Keratinocyte (primary cell): Measurements from ENCODE around the gene CSRNP2. TPM values are rescaled to one million over a fixed set of nuclear protein-coding genes. Genes with fewer than 3 reads are reported as not detected.

ENCODE experiments used
- DNase-seq: peaks from one replicate; pipeline ENCODE4 v3.0.0-alpha.2; 2011; ENCODE audit warnings: low read depth, missing footprints, low spot score
- FAIRE-seq: peaks from 2 replicates; lab custom pipeline; 2011; peaks lifted over from hg19 to GRCh38; lab: Jason Lieb, UNC
- H2AFZ ChIP-seq: 2 replicates; pipeline ENCODE4 v1.6.0; 2012; ENCODE audit warnings: low read length, control low read depth, inconsistent platforms; ENCODE audit not compliant: control insufficient read depth
- H3K27ac ChIP-seq: 2 replicates; pipeline ENCODE4 v1.5.1; 2011; ENCODE audit warnings: low read length; ENCODE audit not compliant: control insufficient read depth, insufficient read depth
- H3K27me3 ChIP-seq: 3 replicates; pipeline ENCODE4 v1.6.0; 2011; ENCODE audit warnings: low read length; ENCODE audit not compliant: control insufficient read depth, insufficient read depth; ENCODE audit errors: extremely low read depth
- H3K36me3 ChIP-seq, 2 experiments: 2 replicates in 1 of 2; 3 replicates in 1 of 2; pipeline ENCODE4 v1.5.1; 2011; ENCODE audit warnings: low read length in 2 of 2, mild to moderate bottlenecking in 1 of 2; ENCODE audit not compliant: control insufficient read depth in 2 of 2, insufficient read depth in 2 of 2; ENCODE audit errors: extremely low read depth in 1 of 2
- H3K4me1 ChIP-seq: 3 replicates; pipeline ENCODE4 v1.5.1; 2011; ENCODE audit warnings: low read length; ENCODE audit not compliant: control insufficient read depth, insufficient read depth; ENCODE audit errors: extremely low read depth
- H3K4me2 ChIP-seq: 3 replicates; pipeline ENCODE4 v1.6.0; 2011; ENCODE audit warnings: low read depth, low read length; ENCODE audit not compliant: control insufficient read depth, insufficient read depth; ENCODE audit errors: extremely low read depth
- H3K4me3 ChIP-seq, 3 experiments: fragments of 200-600 bp in 1 of 3; sonication (generic) in 1 of 3; 2 replicates in 2 of 3; 3 replicates in 1 of 3; pipeline ENCODE4 v1.5.1; 2011 to 2016; ENCODE audit warnings: low read length in 3 of 3, mild to moderate bottlenecking in 3 of 3, control low read depth in 2 of 3, inconsistent platforms in 1 of 3, low read depth in 1 of 3, mixed read lengths in 1 of 3, mixed run types in 1 of 3, moderate library complexity in 1 of 3; ENCODE audit not compliant: control insufficient read depth in 2 of 3, insufficient read depth in 2 of 3; ENCODE audit errors: extremely low read depth in 1 of 3
- H3K79me2 ChIP-seq: 2 replicates; pipeline ENCODE4 v1.6.0; 2012; ENCODE audit warnings: low read length; ENCODE audit not compliant: control insufficient read depth, insufficient read depth
- H3K9ac ChIP-seq: 3 replicates; pipeline ENCODE4 v1.6.0; 2011; ENCODE audit warnings: low read length; ENCODE audit not compliant: control insufficient read depth, insufficient read depth; ENCODE audit errors: extremely low read depth
- H3K9me1 ChIP-seq: 3 replicates; pipeline ENCODE4 v1.6.0; 2011; ENCODE audit warnings: low read length; ENCODE audit not compliant: control insufficient read depth, insufficient read depth; ENCODE audit errors: extremely low read depth
- H3K9me3 ChIP-seq: 2 replicates; pipeline ENCODE4 v1.5.1; 2012; ENCODE audit warnings: low read depth, low read length; ENCODE audit not compliant: control insufficient read depth
- H4K20me1 ChIP-seq: 3 replicates; pipeline ENCODE4 v1.6.0; 2011; ENCODE audit warnings: low read length; ENCODE audit not compliant: control insufficient read depth, insufficient read depth; ENCODE audit errors: extremely low read depth
- EZH2 ChIP-seq: IDR thresholded peaks from one replicate; pipeline ENCODE4 v1.6.1; 2012; ENCODE audit warnings: inconsistent platforms, mild to moderate bottlenecking, low read length, moderate library complexity
- dilution Hi-C: fragments of 300-500 bp; cut with MboI; formaldehyde crosslinking; loops from one replicate; pipeline ENCODE4 v1.7.0; 2020; ENCODE audit warnings: low sequenced_read_pairs; ENCODE audit not compliant: extremely low pct_ligation_motif_present
- polyA plus RNA-seq, 5 experiments: library from polyadenylated mRNA; depleted of rRNA in 3 of 5; stranded (reverse) in 3 of 5; stranded (forward) in 1 of 5; unstranded in 1 of 5; fragments of >200 nt; gene quantifications; 1 replicate in 1 of 5; 2 replicates in 3 of 5; 3 replicates in 1 of 5; pipeline versions ENCODE4 v1.2.1 to v1.2.3, GENCODE V29; 2011 to 2012; ENCODE audit warnings: missing spikeins in 2 of 5, low read depth in 1 of 5, low replicate concordance in 1 of 5
- TF ChIP-seq, protein P1 (sequence below), 3 experiments: IDR thresholded peaks in 1 of 3; conservative IDR thresholded peaks in 1 of 3; optimal IDR thresholded peaks in 1 of 3; 2 replicates in 2 of 3; 3 replicates in 1 of 3; pipeline versions ENCODE3 to v1.5.1; 2011; ENCODE audit warnings: low read length in 3 of 3, mild to moderate bottlenecking in 3 of 3, moderate library complexity in 2 of 3, control low read depth in 1 of 3, inconsistent platforms in 1 of 3; ENCODE audit not compliant: insufficient read depth in 2 of 3; ENCODE audit errors: extremely low read depth in 1 of 3

The CSRNP2 gene
- polyA plus RNA-seq, 1 donor (not counting 4 experiments of a cell fraction or from before 2014, with no cell fraction given), result 18.4 TPM

DNA sequence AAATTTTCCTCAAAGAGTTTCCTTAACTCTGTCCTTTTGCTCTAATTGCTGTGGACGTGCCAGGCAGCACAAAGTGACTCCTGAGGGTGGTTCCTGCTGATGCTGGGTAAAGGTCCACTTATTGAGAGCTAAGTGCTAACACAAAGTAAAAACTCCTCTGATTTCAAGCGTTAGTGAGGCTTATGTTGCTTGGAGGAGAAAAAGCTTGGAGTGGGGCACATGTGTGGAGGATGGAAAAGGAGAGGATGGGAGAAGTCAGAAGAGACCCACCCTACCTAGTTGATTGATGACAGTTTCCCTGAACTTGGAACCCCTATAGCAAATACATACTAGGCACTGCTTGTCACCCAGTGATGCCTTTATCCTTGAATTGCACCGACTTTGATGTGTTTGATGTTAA is 47.1 kb downstream of the CSRNP2 start:
- no peak overlapping the region for H3K9ac ChIP-seq
- dilution Hi-C loops, result no loop called here
- H3K4me3 ChIP-seq, result no peak overlapping the region
- no peak overlapping the region for H3K4me2 ChIP-seq
- H3K36me3 ChIP-seq, result no peaks in the 10 kb centered on the region
- H3K4me1 ChIP-seq, result peaks cover 9% of the 10 kb centered on the region
- no peaks in the 10 kb centered on the region for H3K9me1 ChIP-seq
- H3K79me2 ChIP-seq, result no peaks in the 10 kb centered on the region
- FAIRE-seq (no peak), DNase-seq (no peak)
- TF ChIP-seq, protein P1, sequence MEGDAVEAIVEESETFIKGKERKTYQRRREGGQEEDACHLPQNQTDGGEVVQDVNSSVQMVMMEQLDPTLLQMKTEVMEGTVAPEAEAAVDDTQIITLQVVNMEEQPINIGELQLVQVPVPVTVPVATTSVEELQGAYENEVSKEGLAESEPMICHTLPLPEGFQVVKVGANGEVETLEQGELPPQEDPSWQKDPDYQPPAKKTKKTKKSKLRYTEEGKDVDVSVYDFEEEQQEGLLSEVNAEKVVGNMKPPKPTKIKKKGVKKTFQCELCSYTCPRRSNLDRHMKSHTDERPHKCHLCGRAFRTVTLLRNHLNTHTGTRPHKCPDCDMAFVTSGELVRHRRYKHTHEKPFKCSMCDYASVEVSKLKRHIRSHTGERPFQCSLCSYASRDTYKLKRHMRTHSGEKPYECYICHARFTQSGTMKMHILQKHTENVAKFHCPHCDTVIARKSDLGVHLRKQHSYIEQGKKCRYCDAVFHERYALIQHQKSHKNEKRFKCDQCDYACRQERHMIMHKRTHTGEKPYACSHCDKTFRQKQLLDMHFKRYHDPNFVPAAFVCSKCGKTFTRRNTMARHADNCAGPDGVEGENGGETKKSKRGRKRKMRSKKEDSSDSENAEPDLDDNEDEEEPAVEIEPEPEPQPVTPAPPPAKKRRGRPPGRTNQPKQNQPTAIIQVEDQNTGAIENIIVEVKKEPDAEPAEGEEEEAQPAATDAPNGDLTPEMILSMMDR (optimal IDR thresholded peaks at IDR 0.05 in 1 of 3, IDR thresholded peaks at IDR 0.05 in 1 of 3, conservative IDR thresholded peaks at IDR 0.05 in 1 of 3; ENCODE audit: extremely low read depth in 1 of 3, insufficient read depth in 2 of 3, low read length in 3 of 3), result no peak
- no peak for TF ChIP-seq EZH2
- no peaks in the 10 kb centered on the region for H3K27me3 ChIP-seq
- H4K20me1 ChIP-seq, result no peaks in the 10 kb centered on the region
- H3K9me3 ChIP-seq, result no peaks in the 10 kb centered on the region
- no peak overlapping the region for H3K27ac ChIP-seq
- H2AFZ ChIP-seq, result no peak overlapping the region

GRCh38 chr12:51033457-51034089 is 49.8 kb downstream of the CSRNP2 start:
- TF ChIP-seq, protein P1 (optimal IDR thresholded peaks at IDR 0.05 in 1 of 3, IDR thresholded peaks at IDR 0.05 in 1 of 3, conservative IDR thresholded peaks at IDR 0.05 in 1 of 3; ENCODE audit: extremely low read depth in 1 of 3, insufficient read depth in 2 of 3, low read length in 3 of 3), result no peak
- TF ChIP-seq EZH2, result no peak
- Histone ChIP-seq H3K27me3 (no peaks in the 10 kb centered on the region), H3K79me2 (no peaks in the 10 kb centered on the region), H4K20me1 (no peaks in the 10 kb centered on the region), H3K4me2 (no peak overlapping the region), H3K36me3 (no peaks in the 10 kb centered on the region), H3K27ac (no peak overlapping the region), H3K9me1 (no peaks in the 10 kb centered on the region), H3K4me1 (peaks cover 14% of the 10 kb centered on the region), H3K9me3 (no peaks in the 10 kb centered on the region), H3K9ac (no peak overlapping the region), H2AFZ (no peak overlapping the region), H3K4me3 (no peak overlapping the region)
- DNase-seq (no peak), FAIRE-seq (no peak)
- dilution Hi-C loops, result no loop called here
